ENCODE measurements around the gene S100A2. TPM values are rescaled to one million over a fixed set of nuclear protein-coding genes. Genes with fewer than 3 reads are reported as not detected.
A peak's percentile ranks its signal among the peaks of the same experiment; 100 is the strongest.

S100A2 gene
- total and polyA plus RNA-seq, 2 donors (not counting 1 experiment from before 2014, with no cell fraction given) = 0.19 TPM; not detected in 1

DNA sequence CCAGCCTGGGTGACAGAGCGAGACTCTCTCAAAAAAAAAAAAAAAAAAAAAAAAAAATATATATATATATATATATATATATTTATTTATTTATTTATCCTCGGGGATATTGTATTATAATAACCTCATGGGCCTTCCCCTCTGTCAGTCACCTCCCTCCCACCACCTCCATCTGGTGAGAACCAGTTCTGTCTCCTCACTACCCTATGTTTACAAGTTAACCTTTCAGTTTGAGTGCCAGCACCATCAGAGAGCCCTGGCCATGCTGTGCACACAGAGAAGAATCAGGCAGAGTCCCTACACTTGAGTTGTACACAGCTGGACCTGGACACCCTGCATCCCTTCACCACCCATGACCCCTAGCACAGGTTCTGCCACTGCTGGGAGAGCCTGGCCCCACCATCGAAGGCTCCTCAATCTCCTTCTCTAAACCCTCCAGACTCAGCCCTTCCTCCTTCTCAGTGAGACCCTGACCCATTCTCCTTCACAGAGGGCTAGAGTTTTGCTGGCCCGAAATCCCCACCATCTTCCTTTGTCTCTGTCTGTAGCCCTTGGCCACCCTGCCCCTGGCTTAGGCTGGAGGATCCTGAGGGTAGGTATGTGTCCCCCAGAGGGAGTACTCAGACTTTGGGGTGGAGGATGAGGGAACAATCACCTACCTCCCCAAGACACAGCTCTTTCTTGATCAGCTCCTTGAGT is 26.1 kb downstream of the S100A2 start:
- H3K27ac ChIP-seq (ENCODE audit: low read length in 2 of 2) = no peak overlapping the region
- peaks cover 9% of the 10 kb centered on the region for H3K79me2 ChIP-seq (ENCODE audit: control insufficient read depth, insufficient read depth, low read length)
- intact Hi-C loops (cut with micrococcal nuclease) = loop anchor here (10.0 kb wide), 2 partner anchors 95 to 135 kb away; partner anchors contain the start of genes CHTOP, ILF2 and NPR1
- peaks cover 56% of the 10 kb centered on the region for H3K4me1 Mint-ChIP-seq
- DNase-seq (no peak), ATAC-seq (ENCODE audit: low read depth) (no peak)
- no peak for TF ChIP-seq EZH2 (IDR thresholded peaks at IDR 0.05; ENCODE audit: borderline replicate concordance, insufficient read depth, low read depth, low read length, poor library complexity, severe bottlenecking)
- TF ChIP-seq, protein P1, sequence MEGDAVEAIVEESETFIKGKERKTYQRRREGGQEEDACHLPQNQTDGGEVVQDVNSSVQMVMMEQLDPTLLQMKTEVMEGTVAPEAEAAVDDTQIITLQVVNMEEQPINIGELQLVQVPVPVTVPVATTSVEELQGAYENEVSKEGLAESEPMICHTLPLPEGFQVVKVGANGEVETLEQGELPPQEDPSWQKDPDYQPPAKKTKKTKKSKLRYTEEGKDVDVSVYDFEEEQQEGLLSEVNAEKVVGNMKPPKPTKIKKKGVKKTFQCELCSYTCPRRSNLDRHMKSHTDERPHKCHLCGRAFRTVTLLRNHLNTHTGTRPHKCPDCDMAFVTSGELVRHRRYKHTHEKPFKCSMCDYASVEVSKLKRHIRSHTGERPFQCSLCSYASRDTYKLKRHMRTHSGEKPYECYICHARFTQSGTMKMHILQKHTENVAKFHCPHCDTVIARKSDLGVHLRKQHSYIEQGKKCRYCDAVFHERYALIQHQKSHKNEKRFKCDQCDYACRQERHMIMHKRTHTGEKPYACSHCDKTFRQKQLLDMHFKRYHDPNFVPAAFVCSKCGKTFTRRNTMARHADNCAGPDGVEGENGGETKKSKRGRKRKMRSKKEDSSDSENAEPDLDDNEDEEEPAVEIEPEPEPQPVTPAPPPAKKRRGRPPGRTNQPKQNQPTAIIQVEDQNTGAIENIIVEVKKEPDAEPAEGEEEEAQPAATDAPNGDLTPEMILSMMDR (IDR thresholded peaks at IDR 0.05) = no peak
- H3K9me3 ChIP-seq (ENCODE audit: control extremely low read depth in 1 of 3, control insufficient read depth in 2 of 3, insufficient read depth in 1 of 3, low read length in 2 of 3) = peaks cover 0 to 12% (median 0%) of the 10 kb centered on the region in 3 donors
- CTCF ChIA-PET = interaction anchor here (1.4 to 10.9 kb wide), 4 partner anchors 7 to 31 kb away, joined by 7 to 189 read pairs (median 13); partner anchors contain the start of gene S100A2
- peak overlapping the region; percentile 5 for H2AFZ ChIP-seq (ENCODE audit: insufficient read depth, low read depth, low read length, poor library complexity, severe bottlenecking)
- no peak overlapping the region for H3K9ac ChIP-seq (ENCODE audit: low read length)
- H3K27me3 Mint-ChIP-seq = no peaks in the 10 kb centered on the region
- H3K27ac Mint-ChIP-seq = peak overlapping the region; percentile 92
- no peak overlapping the region for H3K4me2 ChIP-seq (replicated peaks; ENCODE audit: low read depth, low read length, poor library complexity, severe bottlenecking)
- H3K9me3 Mint-ChIP-seq (ENCODE audit: insufficient read depth) = no peaks in the 10 kb centered on the region
- H3K4me3 Mint-ChIP-seq = peak overlapping the region; percentile 26
- POLR2A ChIA-PET = interaction anchor here (0.6 to 1.3 kb wide), 4 partner anchors 24 to 244 kb away, joined by 3 to 4 read pairs (median 4); partner anchors contain the start of gene S100A2
- peaks cover 37 to 44% of the 10 kb centered on the region in 2 donors for H3K4me1 ChIP-seq (ENCODE audit: control insufficient read depth in 2 of 2, insufficient read depth in 2 of 2, low read length in 2 of 2)
- H3K27me3 ChIP-seq (replicated peaks in 1 of 4; ENCODE audit: control extremely low read depth in 1 of 4, control insufficient read depth in 3 of 4, insufficient read depth in 4 of 4, low read length in 3 of 4) = no peaks in the 10 kb centered on the region
- peaks cover 0 to 2% of the 10 kb centered on the region in 2 experiments for H3K36me3 ChIP-seq (replicated peaks in 1 of 2; ENCODE audit: control extremely low read depth in 1 of 2, control insufficient read depth in 1 of 2, extremely low read depth in 1 of 2, insufficient read depth in 2 of 2, low read length in 1 of 2)
- H4K20me1 ChIP-seq (ENCODE audit: control insufficient read depth, insufficient read depth, low read length, poor library complexity, severe bottlenecking) = no peaks in the 10 kb centered on the region
- H3K4me3 ChIP-seq (ENCODE audit: control extremely low read depth in 1 of 5, extremely low read depth in 1 of 5, insufficient read depth in 1 of 5, low read depth in 2 of 5, low read length in 4 of 5) = no peak overlapping the region
- WGBS (ENCODE audit: insufficient coverage) = 93% methylated on average over 1 of the region's 4 CpGs
